ENCODE data around the gene GANAB. TPM values are rescaled to one million over a fixed set of nuclear protein-coding genes. Genes with fewer than 3 reads are reported as not detected.
"Not testable (repeated sequence)": the region's sequence is repeated elsewhere in the genome, so short reads cannot be mapped to it uniquely, and the experiment has no call there.

GANAB gene
- total and polyA plus RNA-seq, 4 donors = 45.2 to 209 (median 148) TPM

- H3K9ac ChIP-seq (ENCODE audit: low read depth in 1 of 2, low read length in 2 of 2) = no peak overlapping the region
- H3K9me3 ChIP-seq (ENCODE audit: control insufficient read depth in 4 of 4, low read length in 3 of 4) = no peaks in the 10 kb centered on the region
- H3K4me3 ChIP-seq (ENCODE audit: low read depth in 1 of 3, low read length in 3 of 3) = no peak overlapping the region
- H3K27ac ChIP-seq (ENCODE audit: low read depth in 1 of 2, low read length in 2 of 2) = no peak overlapping the region
- H3K4me1 ChIP-seq (ENCODE audit: control insufficient read depth in 4 of 4, insufficient read depth in 4 of 4, low read length in 3 of 4) = peaks cover 7 to 50% (median 42%) of the 10 kb centered on the region in 4 donors
- no peaks in the 10 kb centered on the region for H3K27me3 ChIP-seq (ENCODE audit: control insufficient read depth in 4 of 4, insufficient read depth in 4 of 4, low read length in 3 of 4)
- peaks cover 0 to 6% (median 3%) of the 10 kb centered on the region in 4 donors for H3K36me3 ChIP-seq (ENCODE audit: control insufficient read depth in 4 of 4, insufficient read depth in 3 of 4, low read depth in 1 of 4, low read length in 3 of 4)
- DNase-seq (ENCODE audit: low spot score) = no peak
- 57% methylated on average over 6 of the region's 6 CpGs for WGBS
- TF ChIP-seq FOXA2 (IDR thresholded peaks at IDR 0.05) = no peak
- TF ChIP-seq YY1 (IDR thresholded peaks at IDR 0.05) = no peak
- TF ChIP-seq, protein P1, sequence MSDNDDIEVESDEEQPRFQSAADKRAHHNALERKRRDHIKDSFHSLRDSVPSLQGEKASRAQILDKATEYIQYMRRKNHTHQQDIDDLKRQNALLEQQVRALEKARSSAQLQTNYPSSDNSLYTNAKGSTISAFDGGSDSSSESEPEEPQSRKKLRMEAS (IDR thresholded peaks at IDR 0.05) = no peak
- TF ChIP-seq NR2F2 (IDR thresholded peaks at IDR 0.05) = no peak
- TF ChIP-seq RXRA (IDR thresholded peaks at IDR 0.05) = no peak
- no peak for TF ChIP-seq SP1 (IDR thresholded peaks at IDR 0.05)
- TF ChIP-seq HNF4A (conservative IDR thresholded peaks at IDR 0.05) = no peak
- no peak for TF ChIP-seq FOXA1 (IDR thresholded peaks at IDR 0.05)
Measured at GRCh38 chr11:62676698-62677097, 30.3 kb upstream of the GANAB start.

- peaks cover 10 to 58% (median 46%) of the 10 kb centered on the region in 4 donors for H3K4me1 ChIP-seq (ENCODE audit: control insufficient read depth in 4 of 4, insufficient read depth in 4 of 4, low read length in 3 of 4)
- H3K27me3 ChIP-seq (ENCODE audit: control insufficient read depth in 4 of 4, insufficient read depth in 4 of 4, low read length in 3 of 4); H3K9ac ChIP-seq (ENCODE audit: low read depth in 1 of 2, low read length in 2 of 2); H3K4me3 ChIP-seq (ENCODE audit: low read depth in 1 of 3, low read length in 3 of 3); H3K27ac ChIP-seq (ENCODE audit: low read depth in 1 of 2, low read length in 2 of 2); H3K36me3 ChIP-seq (ENCODE audit: control insufficient read depth in 4 of 4, insufficient read depth in 3 of 4, low read depth in 1 of 4, low read length in 3 of 4); H3K9me3 ChIP-seq (ENCODE audit: control insufficient read depth in 4 of 4, low read length in 3 of 4); DNase-seq (ENCODE audit: low spot score): not testable (repeated sequence)
- 90% methylated on average over 10 of the region's 10 CpGs for WGBS
Measured at GRCh38 chr11:62675415-62675814, 29.0 kb upstream of the GANAB start.

DNA sequence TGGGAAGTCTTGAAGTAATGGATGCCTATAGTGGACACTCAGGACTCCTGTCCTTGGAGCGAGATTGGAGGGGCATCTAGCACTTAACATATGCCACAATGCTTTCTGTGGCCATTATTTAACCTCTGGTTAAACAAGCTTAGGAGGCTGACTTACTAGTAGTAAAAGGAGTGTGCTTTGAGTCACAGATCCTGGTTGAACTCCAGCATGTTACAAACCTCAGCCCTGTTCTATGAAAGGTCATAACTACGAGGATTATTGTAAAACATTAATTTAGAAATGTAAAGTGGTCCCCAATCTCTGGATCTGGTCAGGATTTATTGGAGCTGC is 26.7 kb upstream of the GANAB start:
- TF ChIP-seq REST (IDR thresholded peaks at IDR 0.05) = no peak
- TF ChIP-seq EGR1 (IDR thresholded peaks at IDR 0.05; ENCODE audit: low read depth in 2 of 2) = no peak
- TF ChIP-seq TAF1 (conservative IDR thresholded peaks at IDR 0.05) = no peak
- no peak for TF ChIP-seq JUND (IDR thresholded peaks at IDR 0.05)
- no peak for TF ChIP-seq GABPA (IDR thresholded peaks at IDR 0.05 in 1 of 2, conservative IDR thresholded peaks at IDR 0.05 in 1 of 2)
- TF ChIP-seq RXRA (IDR thresholded peaks at IDR 0.05) = no peak
- TF ChIP-seq ATF3 (IDR thresholded peaks at IDR 0.05) = no peak
- no peak for TF ChIP-seq FOXA1 (IDR thresholded peaks at IDR 0.05)
- TF ChIP-seq YY1 (IDR thresholded peaks at IDR 0.05) = no peak
- no peak for TF ChIP-seq NR2F2 (IDR thresholded peaks at IDR 0.05)
- no peak for TF ChIP-seq HNF4A (conservative IDR thresholded peaks at IDR 0.05)
- TF ChIP-seq, protein P1 (IDR thresholded peaks at IDR 0.05) = no peak
- TF ChIP-seq FOXA2 (IDR thresholded peaks at IDR 0.05) = no peak
- TF ChIP-seq RAD21 (IDR thresholded peaks at IDR 0.05) = no peak
- Histone ChIP-seq H3K27me3 (ENCODE audit: control insufficient read depth in 4 of 4, insufficient read depth in 4 of 4, low read length in 3 of 4) (no peaks in the 10 kb centered on the region), H3K4me1 (ENCODE audit: control insufficient read depth in 4 of 4, insufficient read depth in 4 of 4, low read length in 3 of 4) (peaks cover 11 to 60% (median 49%) of the 10 kb centered on the region in 4 donors), H3K36me3 (ENCODE audit: control insufficient read depth in 4 of 4, insufficient read depth in 3 of 4, low read depth in 1 of 4, low read length in 3 of 4) (peaks cover 0 to 6% (median 3%) of the 10 kb centered on the region in 4 donors), H3K4me3 (ENCODE audit: low read depth in 1 of 3, low read length in 3 of 3) (no peak overlapping the region), H3K27ac (ENCODE audit: low read depth in 1 of 2, low read length in 2 of 2) (no peak overlapping the region), H3K9me3 (ENCODE audit: control insufficient read depth in 4 of 4, low read length in 3 of 4) (no peaks in the 10 kb centered on the region), H3K9ac (ENCODE audit: low read depth in 1 of 2, low read length in 2 of 2) (no peak overlapping the region)
- no peak for DNase-seq (ENCODE audit: low spot score)
- 72% methylated on average over 2 of the region's 2 CpGs for WGBS
